Upper lobe of left lung (tissue), 6 donors: ENCODE data around the gene NDUFB7. TPM values are rescaled to one million over a fixed set of nuclear protein-coding genes. Genes with fewer than 3 reads are reported as not detected.
A peak's percentile ranks its signal among the peaks of the same experiment; 100 is the strongest.

ENCODE experiments used
- ATAC-seq, 2 donors: fragments of 200-7000 bp; cut with Tn5 transposase; one replicate each; pipeline ENCODE4 v1.9.1; 2022; ENCODE audit warnings: mild to moderate bottlenecking in 2 of 2, moderate library complexity in 2 of 2; ENCODE audit not compliant: low FRiP score in 2 of 2
- DNase-seq, 2 donors: peaks; one replicate each; pipeline ENCODE4 v3.0.0-alpha.2; 2019 to 2020
- H3K27ac ChIP-seq, 4 donors: fragments of 200-600 bp; sonication (generic); one replicate each; pipeline ENCODE4 v1.5.1; 2016 to 2019
- H3K27me3 ChIP-seq, 4 donors: fragments of 200-600 bp; sonication (generic); one replicate each; pipeline ENCODE4 v1.5.1; 2017 to 2019
- H3K36me3 ChIP-seq, 4 donors: fragments of 200-600 bp; sonication (generic); one replicate each; pipeline ENCODE4 v1.5.1; 2016 to 2019
- H3K4me1 ChIP-seq, 4 donors: fragments of 200-600 bp; sonication (generic); one replicate each; pipeline ENCODE4 v1.5.1; 2018 to 2019
- H3K4me3 ChIP-seq, 4 donors: fragments of 200-600 bp; sonication (generic); one replicate each; pipeline ENCODE4 v1.5.1; 2017 to 2019; ENCODE audit warnings: mild to moderate bottlenecking in 2 of 4, moderate library complexity in 1 of 4
- H3K9me3 ChIP-seq, 4 donors: fragments of 200-600 bp; sonication (generic); one replicate each; pipeline ENCODE4 v1.5.1; 2018 to 2019
- EP300 ChIP-seq, 4 donors: sonication (generic); formaldehyde crosslinking; IDR thresholded peaks; one replicate each; pipeline ENCODE4 v1.5.1; 2017; ENCODE audit warnings: antibody characterized with exemption in 4 of 4, control low read depth in 2 of 4
- POLR2A ChIP-seq, 4 donors: fragments of 450-650 bp; IDR thresholded peaks; one replicate each; pipeline ENCODE4 v1.5.1; 2016 to 2017; ENCODE audit warnings: antibody characterized with exemption in 4 of 4, mild to moderate bottlenecking in 2 of 4
- POLR2AphosphoS5 ChIP-seq, 2 donors: sonication (generic); formaldehyde crosslinking; IDR thresholded peaks; one replicate each; pipeline ENCODE4 v1.5.1; 2017; ENCODE audit warnings: antibody characterized with exemption in 2 of 2
- WGBS, 2 donors: methylation state at CpG; one replicate each; pipeline ENCODE4 v1.1.5; 2017 to 2018; 5-methylcytosine and 5-hydroxymethylcytosine counted together
- total RNA-seq, 6 donors: library from RNA; depleted of rRNA in 4 of 6; stranded (reverse); fragments of >200 nt in 4 of 6; gene quantifications; one replicate each; pipeline versions ENCODE4 v1.1.0 to v1.2.1, GENCODE V29; 2016 to 2021
- TF ChIP-seq, protein P1 (sequence below), 6 experiments: fragments of 450-650 bp in 4 of 6; fragments of 200-600 bp in 2 of 6; sonication (generic) in 2 of 6; IDR thresholded peaks; one replicate each; pipeline ENCODE4 v1.5.1; 2016 to 2019; ENCODE audit warnings: antibody characterized with exemption in 6 of 6
- donor health status: DM: no; HTN: no; CAD: no; lungs with moderate emphysema.
- donor health status: DM: no; HTN: yes; CAD: no; lungs with severe emphysema.

The NDUFB7 gene
- total RNA-seq, 6 donors from 2014 or later: 124 to 350 (median 171) TPM

DNA sequence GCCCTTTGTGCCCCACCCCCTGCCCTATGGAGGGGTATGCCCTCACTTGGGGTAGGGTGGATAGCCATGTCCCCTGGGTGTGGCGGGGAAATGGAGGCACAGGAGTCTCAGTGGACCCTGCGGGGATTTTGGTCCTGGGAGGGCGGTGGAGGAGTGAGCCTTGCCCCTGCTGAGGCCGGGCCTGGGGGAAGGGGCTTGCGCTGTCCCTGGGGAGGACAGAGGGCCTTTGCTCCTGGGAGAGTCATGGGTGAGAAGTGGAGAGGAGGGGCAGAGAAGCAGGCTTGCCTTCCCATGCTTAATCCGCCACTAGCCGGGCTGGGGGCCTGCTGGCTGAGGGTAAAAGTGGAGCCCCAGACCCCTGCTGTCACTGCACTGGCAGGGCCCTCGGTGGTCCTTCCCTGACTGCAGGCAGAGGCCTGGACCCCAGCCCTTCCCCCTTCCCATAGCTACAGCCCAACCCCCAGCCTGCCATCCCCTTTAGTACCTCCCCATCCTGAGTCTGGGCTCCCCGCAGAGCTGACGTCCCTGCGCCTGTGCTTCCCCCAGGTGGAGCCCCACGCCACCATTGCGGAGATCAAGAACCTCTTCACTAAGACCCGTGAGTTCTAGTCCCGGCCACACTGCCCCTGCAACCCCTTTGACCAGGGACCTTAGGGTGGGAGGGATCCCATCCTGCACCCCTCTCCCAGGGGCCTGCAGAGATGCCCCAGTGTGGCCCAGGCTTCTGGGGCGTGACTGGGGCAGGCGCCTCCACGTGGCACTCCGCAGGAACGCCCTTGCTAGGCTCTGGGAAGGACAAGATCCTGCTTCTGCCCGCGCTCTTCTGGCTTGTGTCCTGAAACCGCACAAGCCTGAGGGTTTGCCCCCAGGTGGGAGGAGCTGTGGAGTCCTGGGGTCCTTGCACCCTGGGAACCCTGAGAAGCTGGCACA, 8.9 kb downstream of the NDUFB7 start:
- no peaks in the 10 kb centered on the region for H3K9me3 ChIP-seq
- H3K27me3 ChIP-seq: no peaks in the 10 kb centered on the region
- no peak for TF ChIP-seq EP300 (IDR thresholded peaks at IDR 0.05)
- TF ChIP-seq POLR2A (IDR thresholded peaks at IDR 0.05): no peak
- TF ChIP-seq, protein P1, sequence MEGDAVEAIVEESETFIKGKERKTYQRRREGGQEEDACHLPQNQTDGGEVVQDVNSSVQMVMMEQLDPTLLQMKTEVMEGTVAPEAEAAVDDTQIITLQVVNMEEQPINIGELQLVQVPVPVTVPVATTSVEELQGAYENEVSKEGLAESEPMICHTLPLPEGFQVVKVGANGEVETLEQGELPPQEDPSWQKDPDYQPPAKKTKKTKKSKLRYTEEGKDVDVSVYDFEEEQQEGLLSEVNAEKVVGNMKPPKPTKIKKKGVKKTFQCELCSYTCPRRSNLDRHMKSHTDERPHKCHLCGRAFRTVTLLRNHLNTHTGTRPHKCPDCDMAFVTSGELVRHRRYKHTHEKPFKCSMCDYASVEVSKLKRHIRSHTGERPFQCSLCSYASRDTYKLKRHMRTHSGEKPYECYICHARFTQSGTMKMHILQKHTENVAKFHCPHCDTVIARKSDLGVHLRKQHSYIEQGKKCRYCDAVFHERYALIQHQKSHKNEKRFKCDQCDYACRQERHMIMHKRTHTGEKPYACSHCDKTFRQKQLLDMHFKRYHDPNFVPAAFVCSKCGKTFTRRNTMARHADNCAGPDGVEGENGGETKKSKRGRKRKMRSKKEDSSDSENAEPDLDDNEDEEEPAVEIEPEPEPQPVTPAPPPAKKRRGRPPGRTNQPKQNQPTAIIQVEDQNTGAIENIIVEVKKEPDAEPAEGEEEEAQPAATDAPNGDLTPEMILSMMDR (IDR thresholded peaks at IDR 0.05): no peak
- no peak for TF ChIP-seq POLR2AphosphoS5 (IDR thresholded peaks at IDR 0.05)
- 87 to 100% methylated on average over 6 to 16 of the region's 23 CpGs for WGBS, 2 donors
- peaks cover 4 to 32% (median 9%) of the 10 kb centered on the region in 4 donors for H3K4me1 ChIP-seq
- H3K4me3 ChIP-seq: no peak overlapping the region
- DNase-seq (peak in 1 of 2 donors; percentile 54), ATAC-seq (no peak)
- peak overlapping the region in 3 of 4 donors; percentile 41 to 69 (median 41) for H3K27ac ChIP-seq
- peaks cover 8 to 40% (median 20%) of the 10 kb centered on the region in 4 donors for H3K36me3 ChIP-seq

DNA sequence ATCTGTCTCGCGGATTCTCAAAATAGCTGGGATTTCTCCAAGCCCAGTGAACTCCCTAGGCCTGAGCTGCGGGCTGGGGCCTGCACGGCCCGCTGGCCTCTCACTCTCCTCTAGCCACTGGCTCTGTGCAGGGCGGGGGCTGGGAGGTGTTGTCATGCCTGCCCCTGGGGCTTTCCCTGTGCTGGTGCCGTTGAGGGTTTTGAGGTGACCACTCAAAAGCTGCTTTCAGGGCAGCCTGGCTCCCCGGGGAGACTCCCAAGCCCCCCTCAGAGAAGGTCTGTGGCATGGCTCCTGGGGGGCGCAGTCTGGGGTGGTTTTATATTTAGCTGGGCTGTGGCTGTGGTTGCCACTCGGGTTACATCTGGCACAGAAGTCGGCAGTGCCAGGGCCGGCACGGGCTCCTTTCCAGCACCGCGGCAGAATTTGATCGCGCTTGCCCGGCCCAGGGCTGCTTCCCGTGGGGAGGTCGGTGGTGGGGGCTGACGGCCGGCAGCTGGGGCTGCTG, 10.0 kb downstream of the NDUFB7 start:
- peaks cover 5 to 33% (median 16%) of the 10 kb centered on the region in 4 donors for H3K36me3 ChIP-seq
- no peaks in the 10 kb centered on the region for H3K27me3 ChIP-seq
- H3K27ac ChIP-seq: peak overlapping the region; percentile 21 to 69 (median 41)
- H3K4me3 ChIP-seq: no peak overlapping the region
- no peak for TF ChIP-seq EP300 (IDR thresholded peaks at IDR 0.05)
- TF ChIP-seq, protein P1 (IDR thresholded peaks at IDR 0.05): no peak
- TF ChIP-seq POLR2AphosphoS5 (IDR thresholded peaks at IDR 0.05): no peak
- TF ChIP-seq POLR2A (IDR thresholded peaks at IDR 0.05): no peak
- peaks cover 7 to 33% (median 12%) of the 10 kb centered on the region in 4 donors for H3K4me1 ChIP-seq
- ATAC-seq: no peak
- WGBS, 2 donors: 61 to 74% methylated on average over 13 to 15 of the region's 22 CpGs
- H3K9me3 ChIP-seq: no peaks in the 10 kb centered on the region
- peak in 1 of 2 donors; percentile 74 for DNase-seq

DNA sequence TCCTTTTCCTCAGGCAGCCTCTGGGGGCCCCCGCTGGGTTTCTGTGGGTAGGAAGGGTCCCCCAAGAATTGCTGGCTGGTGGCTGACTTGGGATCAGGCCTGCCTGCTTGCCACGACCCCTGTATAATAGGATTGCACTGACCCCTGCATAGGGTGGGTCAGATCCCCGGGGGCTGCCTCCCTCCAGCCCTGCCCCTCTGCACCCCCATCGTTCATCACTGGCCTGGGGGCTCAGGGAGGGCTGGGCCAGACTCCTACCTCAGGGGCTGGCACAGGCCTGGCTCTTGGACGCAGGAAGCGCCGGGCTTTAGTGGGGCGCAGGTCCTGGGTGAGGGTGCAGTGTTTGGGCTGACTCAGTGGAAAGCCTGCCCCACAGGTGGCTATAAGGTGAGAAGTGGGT, 10.6 kb downstream of the NDUFB7 start:
- H3K9me3 ChIP-seq: no peaks in the 10 kb centered on the region
- TF ChIP-seq POLR2A (IDR thresholded peaks at IDR 0.05): no peak
- TF ChIP-seq EP300 (IDR thresholded peaks at IDR 0.05): no peak
- no peak for TF ChIP-seq POLR2AphosphoS5 (IDR thresholded peaks at IDR 0.05)
- TF ChIP-seq, protein P1 (IDR thresholded peaks at IDR 0.05): no peak
- no peaks in the 10 kb centered on the region for H3K27me3 ChIP-seq
- H3K27ac ChIP-seq: peak overlapping the region in 2 of 4 donors; percentile 21 to 41
- 89 to 100% methylated on average over 1 to 7 of the region's 8 CpGs for WGBS, 2 donors
- no peak overlapping the region for H3K4me3 ChIP-seq
- DNase-seq: peak in 1 of 2 donors; percentile 47
- no peak for ATAC-seq
- peaks cover 5 to 26% (median 15%) of the 10 kb centered on the region in 4 donors for H3K36me3 ChIP-seq
- H3K4me1 ChIP-seq: peaks cover 13 to 39% (median 19%) of the 10 kb centered on the region in 4 donors

DNA sequence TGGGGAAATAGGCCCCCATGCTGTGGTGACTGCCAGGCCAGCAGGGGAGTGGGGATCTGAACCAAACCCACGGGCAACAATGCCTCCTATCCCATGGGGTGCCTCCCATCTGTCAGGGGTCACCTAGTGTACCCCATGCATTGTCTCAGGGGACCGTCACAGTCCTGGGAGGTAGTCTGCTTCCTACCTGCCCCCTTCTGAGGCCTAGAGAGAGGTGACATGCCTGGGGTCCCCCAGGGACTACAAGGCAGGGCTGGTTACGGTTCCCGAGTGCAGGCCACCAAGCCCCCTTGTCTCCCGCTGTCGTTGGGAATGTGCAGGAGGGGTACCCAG, 11.1 kb downstream of the NDUFB7 start:
- no peak for DNase-seq
- H3K27me3 ChIP-seq: no peaks in the 10 kb centered on the region
- H3K9me3 ChIP-seq: no peaks in the 10 kb centered on the region
- peaks cover 13 to 42% (median 19%) of the 10 kb centered on the region in 4 donors for H3K4me1 ChIP-seq
- ATAC-seq: no peak
- peak overlapping the region in 1 of 4 donors; percentile 41 for H3K27ac ChIP-seq
- peaks cover 2 to 21% (median 10%) of the 10 kb centered on the region in 4 donors for H3K36me3 ChIP-seq
- no peak overlapping the region for H3K4me3 ChIP-seq
- TF ChIP-seq, protein P1 (IDR thresholded peaks at IDR 0.05): no peak
- no peak for TF ChIP-seq POLR2AphosphoS5 (IDR thresholded peaks at IDR 0.05)
- WGBS, 2 donors: 77% methylated on average over 4 of the region's 6 CpGs; no CpG with 5 or more reads in 1 of the 2 donors
